Breast epithelium (tissue), 3 donors: ENCODE measurements around the gene HIC2.

Experiments used
- POLR2A ChIP-seq: fragments of 450-650 bp; IDR thresholded peaks from one replicate; pipeline ENCODE4 v1.6.1; 2016; ENCODE audit warnings: antibody characterized with exemption, mild to moderate bottlenecking, moderate library complexity
- TF ChIP-seq, protein P1 (sequence below), 3 donors: fragments of 450-650 bp; IDR thresholded peaks; one replicate each; pipeline ENCODE4 v1.5.1; 2016 to 2017; ENCODE audit warnings: antibody characterized with exemption in 3 of 3, mild to moderate bottlenecking in 3 of 3, moderate library complexity in 3 of 3

DNA sequence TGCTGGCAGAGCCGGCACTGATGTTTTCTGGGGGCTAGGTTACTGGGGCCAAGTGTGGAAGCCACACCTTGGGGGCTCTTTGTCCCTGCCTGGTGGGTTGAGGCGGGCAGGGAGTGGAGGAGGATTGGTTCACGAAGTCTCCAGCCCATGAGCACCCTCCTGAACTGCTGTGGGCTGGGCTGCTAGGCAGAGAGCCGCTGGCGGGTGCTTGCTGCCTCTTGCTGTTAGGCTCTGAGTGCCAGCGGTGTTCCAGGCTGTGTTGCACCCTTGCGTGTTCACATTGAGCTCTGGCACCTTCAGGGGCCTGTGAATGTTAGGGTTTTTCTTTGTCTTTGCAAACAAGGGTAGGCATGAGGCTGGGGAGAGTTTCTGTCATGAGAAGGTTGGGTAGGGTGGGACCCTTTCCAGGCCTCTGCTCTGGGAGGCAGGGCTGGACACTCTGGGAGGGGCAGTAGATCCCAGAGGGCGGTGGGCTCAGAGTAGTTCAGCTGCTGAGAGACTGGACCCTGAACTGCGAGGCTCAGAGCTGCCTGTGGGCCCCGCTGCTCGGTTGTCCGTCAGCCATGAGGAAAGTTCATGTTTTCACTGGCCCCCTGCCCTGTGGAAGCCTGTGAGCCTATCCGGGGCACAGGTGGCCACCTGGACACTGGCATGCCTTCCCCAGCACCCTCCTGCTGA, 26.0 kb downstream of the HIC2 start:
- TF ChIP-seq POLR2A, result no peak
- TF ChIP-seq, protein P1, sequence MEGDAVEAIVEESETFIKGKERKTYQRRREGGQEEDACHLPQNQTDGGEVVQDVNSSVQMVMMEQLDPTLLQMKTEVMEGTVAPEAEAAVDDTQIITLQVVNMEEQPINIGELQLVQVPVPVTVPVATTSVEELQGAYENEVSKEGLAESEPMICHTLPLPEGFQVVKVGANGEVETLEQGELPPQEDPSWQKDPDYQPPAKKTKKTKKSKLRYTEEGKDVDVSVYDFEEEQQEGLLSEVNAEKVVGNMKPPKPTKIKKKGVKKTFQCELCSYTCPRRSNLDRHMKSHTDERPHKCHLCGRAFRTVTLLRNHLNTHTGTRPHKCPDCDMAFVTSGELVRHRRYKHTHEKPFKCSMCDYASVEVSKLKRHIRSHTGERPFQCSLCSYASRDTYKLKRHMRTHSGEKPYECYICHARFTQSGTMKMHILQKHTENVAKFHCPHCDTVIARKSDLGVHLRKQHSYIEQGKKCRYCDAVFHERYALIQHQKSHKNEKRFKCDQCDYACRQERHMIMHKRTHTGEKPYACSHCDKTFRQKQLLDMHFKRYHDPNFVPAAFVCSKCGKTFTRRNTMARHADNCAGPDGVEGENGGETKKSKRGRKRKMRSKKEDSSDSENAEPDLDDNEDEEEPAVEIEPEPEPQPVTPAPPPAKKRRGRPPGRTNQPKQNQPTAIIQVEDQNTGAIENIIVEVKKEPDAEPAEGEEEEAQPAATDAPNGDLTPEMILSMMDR (IDR thresholded peaks at IDR 0.05), result no peak
